NB4 (cell line): Measurements from ENCODE around the gene GAL3ST2.
"Not testable (repeated sequence)": the region's sequence is repeated elsewhere in the genome, so short reads cannot be mapped to it uniquely, and the experiment has no call there.

Experiments
- DNase-seq: peaks from one replicate; pipeline ENCODE4 v3.0.0; 2010; ENCODE audit warnings: low read depth
- H3K4me3 ChIP-seq: one replicate; pipeline ENCODE4 v1.5.1; 2011; ENCODE audit warnings: mild to moderate bottlenecking, low read depth, low read length, moderate library complexity
- CTCF ChIP-seq: IDR thresholded peaks from one replicate; pipeline ENCODE4 v1.5.1; 2012; ENCODE audit warnings: low read depth, low read length
- MAX ChIP-seq: IDR thresholded peaks from 2 replicates; pipeline ENCODE4 v1.6.1; 2011; ENCODE audit warnings: low read depth, low read length
- MYC ChIP-seq: IDR thresholded peaks from 2 replicates; pipeline ENCODE4 v1.6.1; 2011; ENCODE audit warnings: low read depth, low read length
- POLR2A ChIP-seq: IDR thresholded peaks from 2 replicates; pipeline ENCODE4 v1.6.1; 2011; ENCODE audit warnings: mild to moderate bottlenecking; ENCODE audit not compliant: insufficient read length; ENCODE audit errors: extremely low read depth

Gene GAL3ST2

GRCh38 chr2:241833101-241833663 lies 56.6 kb downstream of the GAL3ST2 start:
- DNase-seq, result peak; percentile 48
- TF ChIP-seq CTCF (no peak), POLR2A (no peak), MAX (no peak), MYC (no peak)
- H3K4me3 ChIP-seq, result no peak overlapping the region

- not testable (repeated sequence) for DNase-seq, H3K4me3 ChIP-seq
These were observed 57.3 kb downstream of the GAL3ST2 start for GRCh38 chr2:241833756-241834526.

- H3K4me3 ChIP-seq, result no peak overlapping the region
- TF ChIP-seq POLR2A (no peak), MYC (no peak), MAX (no peak), CTCF (no peak)
These were observed 58.0 kb downstream of the GAL3ST2 start for GRCh38 chr2:241834527-241835210.

GRCh38 chr2:241835611-241836010 lies 59.0 kb downstream of the GAL3ST2 start:
- H3K4me3 ChIP-seq, result no peak overlapping the region
- DNase-seq, result no peak
- TF ChIP-seq CTCF, result no peak
- no peak for TF ChIP-seq MYC
- no peak for TF ChIP-seq POLR2A
- no peak for TF ChIP-seq MAX

More at GRCh38 chr2:241834527-241835210, 58.0 kb downstream of the GAL3ST2 start:
- no peak for DNase-seq

- TF ChIP-seq MYC, result no peak
- DNase-seq, result no peak
- no peak overlapping the region for H3K4me3 ChIP-seq
These were observed 59.7 kb downstream of the GAL3ST2 start for GRCh38 chr2:241836292-241836691.

GRCh38 chr2:241837197-241837965 lies 60.8 kb downstream of the GAL3ST2 start:
- TF ChIP-seq MYC, result no peak
- no peak for TF ChIP-seq POLR2A
- no peak for TF ChIP-seq CTCF
- no peak for TF ChIP-seq MAX
- no peak overlapping the region for H3K4me3 ChIP-seq
- no peak for DNase-seq
